HCT116 (cell line): ENCODE results near the gene DLG2. TPM values are rescaled to one million over a fixed set of nuclear protein-coding genes. Genes with fewer than 3 reads are reported as not detected.

Source experiments
- ATAC-seq: fragments of 200-7000 bp; cut with Tn5 transposase; 2 replicates; pipeline ENCODE4 v1.9.1; 2020; ENCODE audit warnings: mild to moderate bottlenecking, moderate library complexity
- BruUV-seq: library from RNA; stranded (reverse); fragments of 400-500 nt; replicated peaks from 2 replicates; lab custom pipeline; 2021; lab: Mats Ljungman, UMichigan
- CTCF ChIA-PET: fragments of 300-600 bp; sonication (Branson Sonifier 250); formaldehyde crosslinking; loops from one replicate; lab custom pipeline; 2021; ENCODE audit warnings: antibody characterized with exemption; lab: Charles Lee
- POLR2A ChIA-PET: fragments of 300-600, 350-600 bp; sonication (Branson Sonifier 250); formaldehyde crosslinking; loops from one replicate; lab custom pipeline; 2021; ENCODE audit warnings: antibody characterized with exemption; lab: Charles Lee
- RAD21 ChIA-PET, 2 experiments: fragments of 300-600 bp; sonication (Branson Sonifier 250); formaldehyde crosslinking; loops; one replicate each; lab custom pipeline; 2023; ENCODE audit warnings: low total read pairs in 2 of 2; ENCODE audit not compliant: uncharacterized antibody in 2 of 2, unreplicated experiment in 2 of 2, low non-redundant PET in 1 of 2; lab: Charles Lee
- DNase-seq: peaks from one replicate; pipeline ENCODE4 v3.0.0-alpha.2; 2010; ENCODE audit warnings: low read depth, low spot score
- H2AFZ ChIP-seq: fragments of 200-600 bp; shearing (Covaris generic), sonication (generic); 2 replicates; pipeline ENCODE4 v1.6.1; 2017; ENCODE audit warnings: low read depth, mixed run types, mixed read lengths, antibody characterized with exemption, low read length; ENCODE audit not compliant: poor library complexity, severe bottlenecking
- H3K27ac ChIP-seq: 2 replicates; pipeline ENCODE4 v1.5.1; 2012; ENCODE audit warnings: low read depth, low read length
- H3K27me3 ChIP-seq: fragments of 200-600 bp; sonication (generic); 2 replicates; pipeline ENCODE4 v1.6.1; 2016; ENCODE audit warnings: mixed run types, low read length, mixed read lengths; ENCODE audit not compliant: insufficient read depth
- H3K36me3 ChIP-seq, 2 experiments: fragments of 200-500 bp in 1 of 2; fragments of 200-600 bp in 1 of 2; sonication (Bioruptor generic) in 1 of 2; sonication (generic) in 1 of 2; 2 replicates each; pipeline versions ENCODE4 v1.5.1 to v1.6.1; 2014 to 2016; ENCODE audit warnings: low read length in 2 of 2, inconsistent platforms in 1 of 2, mixed read lengths in 1 of 2, mixed run types in 1 of 2; ENCODE audit not compliant: insufficient read depth in 2 of 2, control insufficient read depth in 1 of 2
- H3K4me1 ChIP-seq, 2 experiments: fragments of 200-600 bp in 1 of 2; sonication (generic) in 1 of 2; 2 replicates each; pipeline versions ENCODE4 v1.5.1 to v1.6.1; 2012 to 2017; ENCODE audit warnings: low read length in 2 of 2, inconsistent platforms in 1 of 2, mild to moderate bottlenecking in 1 of 2, mixed read lengths in 1 of 2, mixed run types in 1 of 2, moderate library complexity in 1 of 2; ENCODE audit not compliant: insufficient read depth in 2 of 2, control insufficient read depth in 1 of 2
- H3K4me2 ChIP-seq: fragments of 200-600 bp; sonication (generic); 2 replicates; pipeline ENCODE4 v1.6.1; 2017; ENCODE audit warnings: mixed run types, low read length, mixed read lengths
- H3K4me3 ChIP-seq, 2 experiments: fragments of 200-600 bp in 1 of 2; sonication (generic) in 1 of 2; replicated peaks in 1 of 2; 2 replicates each; pipeline ENCODE4 v1.5.1; 2011 to 2016; ENCODE audit warnings: low read length in 2 of 2, control low read depth in 1 of 2, low read depth in 1 of 2, mild to moderate bottlenecking in 1 of 2, mixed read lengths in 1 of 2, mixed run types in 1 of 2
- H3K79me2 ChIP-seq: fragments of 200-600 bp; sonication (generic); 2 replicates; pipeline ENCODE4 v1.6.1; 2017; ENCODE audit warnings: mild to moderate bottlenecking, mixed run types, low read length, moderate library complexity, mixed read lengths; ENCODE audit not compliant: insufficient read depth
- H3K9ac ChIP-seq: fragments of 200-600 bp; sonication (generic); 2 replicates; pipeline ENCODE4 v1.6.1; 2016; ENCODE audit warnings: low read length, mixed read lengths
- H3K9me2 ChIP-seq: fragments of 200-600 bp; sonication (generic), shearing (Covaris generic); 2 replicates; pipeline ENCODE4 v1.6.1; 2017; ENCODE audit warnings: mixed run types, mild to moderate bottlenecking, moderate library complexity; ENCODE audit not compliant: insufficient read depth
- H3K9me3 ChIP-seq, 2 experiments: fragments of 200-500 bp in 1 of 2; fragments of 200-600 bp in 1 of 2; sonication (Bioruptor generic) in 1 of 2; sonication (generic) in 1 of 2; 2 replicates each; pipeline ENCODE4 v1.6.1; 2014 to 2017; ENCODE audit warnings: low read length in 2 of 2, mixed read lengths in 2 of 2, inconsistent platforms in 1 of 2, low read depth in 1 of 2, mild to moderate bottlenecking in 1 of 2, mixed run types in 1 of 2, moderate library complexity in 1 of 2; ENCODE audit not compliant: control insufficient read depth in 1 of 2, insufficient read depth in 1 of 2
- H4K20me1 ChIP-seq: fragments of 200-600 bp; sonication (generic), shearing (Covaris generic); 2 replicates; pipeline ENCODE4 v1.6.1; 2017; ENCODE audit warnings: mixed run types, mild to moderate bottlenecking, moderate library complexity; ENCODE audit not compliant: insufficient read depth
- CEBPB ChIP-seq: IDR thresholded peaks from 2 replicates; pipeline ENCODE4 v1.6.1; 2012; ENCODE audit warnings: low read depth
- EGR1 ChIP-seq: IDR thresholded peaks from 2 replicates; pipeline ENCODE4 v1.6.1; 2012; ENCODE audit warnings: low read depth
- ELF1 ChIP-seq: IDR thresholded peaks from 2 replicates; pipeline ENCODE4 v1.6.1; 2012; ENCODE audit warnings: low read depth, borderline replicate concordance
- EZH2 ChIP-seq: fragments of 200-600 bp; sonication (generic); IDR thresholded peaks from 2 replicates; pipeline ENCODE4 v1.6.1; 2017; ENCODE audit warnings: antibody characterized with exemption, mixed run types
- EZH2phosphoT487 ChIP-seq: fragments of 200-600 bp; IDR thresholded peaks from 2 replicates; pipeline ENCODE4 v1.6.1; 2018; ENCODE audit warnings: antibody characterized with exemption, borderline replicate concordance
- POLR2A ChIP-seq: IDR thresholded peaks from 2 replicates; pipeline ENCODE4 v1.7.0; 2011; ENCODE audit warnings: borderline replicate concordance; ENCODE audit not compliant: insufficient read depth, insufficient read length; ENCODE audit errors: extremely low read depth
- SP1 ChIP-seq: IDR thresholded peaks from 2 replicates; pipeline ENCODE4 v1.6.1; 2012; ENCODE audit warnings: low read depth
- SRF ChIP-seq: IDR thresholded peaks from 2 replicates; pipeline ENCODE4 v1.6.1; 2012; ENCODE audit warnings: low read depth
- YY1 ChIP-seq: IDR thresholded peaks from 2 replicates; pipeline ENCODE4 v1.6.1; 2011; ENCODE audit warnings: low read length, low read depth, moderate library complexity, mild to moderate bottlenecking; ENCODE audit not compliant: insufficient replicate concordance; ENCODE audit errors: extremely low read depth
- ZFX ChIP-seq: fragments of 450-650 bp; IDR thresholded peaks from 2 replicates; pipeline ENCODE4 v1.6.1; 2017
- ZNF274 ChIP-seq: fragments of 200-500 bp; sonication (Bioruptor generic); IDR thresholded peaks from 2 replicates; pipeline ENCODE4 v1.6.1; 2014; ENCODE audit warnings: mild to moderate bottlenecking, low read depth, low read length, inconsistent platforms
- intact Hi-C: fragments of 100-400 bp; cut with micrococcal nuclease; formaldehyde crosslinking; loops from 2 replicates; pipeline ENCODE4 v1.10.0; 2022
- total RNA-seq: library from RNA; stranded (reverse); gene quantifications from one replicate; pipeline ENCODE4 v1.2.1, GENCODE V29; 2021; ENCODE audit not compliant: unreplicated experiment
- TF ChIP-seq, protein P1 (sequence below): IDR thresholded peaks from 2 replicates; pipeline ENCODE4 v1.6.1; 2012; ENCODE audit warnings: low read depth
- TF ChIP-seq, protein P2 (sequence below): IDR thresholded peaks from 2 replicates; pipeline ENCODE4 v1.6.1; 2011; ENCODE audit warnings: mild to moderate bottlenecking, low read length, moderate library complexity; ENCODE audit not compliant: insufficient replicate concordance; ENCODE audit errors: extremely low read depth
- TF ChIP-seq, protein P3 (sequence below), 3 experiments: fragments of 200-600 bp in 1 of 3; sonication (generic) in 1 of 3; IDR thresholded peaks in 2 of 3; conservative IDR thresholded peaks in 1 of 3; 2 replicates each; pipeline ENCODE4 v1.5.1; 2012 to 2017; ENCODE audit warnings: low read depth in 2 of 3, low read length in 2 of 3, antibody characterized with exemption in 1 of 3, borderline replicate concordance in 1 of 3, control low read depth in 1 of 3, mild to moderate bottlenecking in 1 of 3, mixed read lengths in 1 of 3, mixed run types in 1 of 3, moderate library complexity in 1 of 3; ENCODE audit not compliant: insufficient read depth in 1 of 3

The DLG2 gene
- total RNA-seq, 1 experiment from 2014 or later, result 2.4 TPM

DNA sequence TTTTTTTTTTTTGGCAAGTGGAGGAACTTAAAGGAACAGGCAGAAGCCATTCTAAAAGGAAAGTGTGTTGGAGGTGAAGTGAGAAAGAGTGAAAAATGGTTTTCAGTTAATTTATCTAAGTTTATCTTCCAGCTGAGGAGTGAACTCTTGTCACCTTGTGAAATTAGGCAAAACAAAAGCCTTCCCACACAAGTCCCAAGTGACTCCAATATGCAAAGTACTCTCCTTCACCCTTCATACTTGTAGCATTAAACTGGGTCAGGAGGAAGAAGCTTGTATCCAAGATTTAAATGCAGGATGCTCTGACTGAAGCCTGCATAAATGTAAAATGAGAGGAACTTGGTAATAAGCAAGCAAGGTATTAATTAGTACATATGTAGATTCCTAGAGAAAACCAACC lies 796.8 kb downstream of the DLG2 start:
- Histone ChIP-seq H3K27ac (no peak overlapping the region), H3K36me3 (no peaks in the 10 kb centered on the region), H3K9me3 (no peaks in the 10 kb centered on the region), H4K20me1 (no peaks in the 10 kb centered on the region), H3K4me3 (no peak overlapping the region), H2AFZ (no peak overlapping the region), H3K4me2 (no peak overlapping the region), H3K4me1 (no peaks in the 10 kb centered on the region), H3K9ac (no peak overlapping the region), H3K9me2 (no peaks in the 10 kb centered on the region), H3K27me3 (no peaks in the 10 kb centered on the region; the same call in 1 of the 2 replicates), H3K79me2 (no peaks in the 10 kb centered on the region)
- BruUV-seq, result no TSS peak
- ChIA-PET POLR2A (no interaction called here), CTCF (no interaction called here), RAD21 (no interaction called here)
- TF ChIP-seq ZNF274 (no peak), EZH2phosphoT487 (no peak), ELF1 (no peak), CEBPB (no peak), YY1 (no peak), SRF (no peak), EGR1 (no peak), EZH2 (no peak), POLR2A (no peak), ZFX (no peak), SP1 (no peak)
- TF ChIP-seq, protein P1, sequence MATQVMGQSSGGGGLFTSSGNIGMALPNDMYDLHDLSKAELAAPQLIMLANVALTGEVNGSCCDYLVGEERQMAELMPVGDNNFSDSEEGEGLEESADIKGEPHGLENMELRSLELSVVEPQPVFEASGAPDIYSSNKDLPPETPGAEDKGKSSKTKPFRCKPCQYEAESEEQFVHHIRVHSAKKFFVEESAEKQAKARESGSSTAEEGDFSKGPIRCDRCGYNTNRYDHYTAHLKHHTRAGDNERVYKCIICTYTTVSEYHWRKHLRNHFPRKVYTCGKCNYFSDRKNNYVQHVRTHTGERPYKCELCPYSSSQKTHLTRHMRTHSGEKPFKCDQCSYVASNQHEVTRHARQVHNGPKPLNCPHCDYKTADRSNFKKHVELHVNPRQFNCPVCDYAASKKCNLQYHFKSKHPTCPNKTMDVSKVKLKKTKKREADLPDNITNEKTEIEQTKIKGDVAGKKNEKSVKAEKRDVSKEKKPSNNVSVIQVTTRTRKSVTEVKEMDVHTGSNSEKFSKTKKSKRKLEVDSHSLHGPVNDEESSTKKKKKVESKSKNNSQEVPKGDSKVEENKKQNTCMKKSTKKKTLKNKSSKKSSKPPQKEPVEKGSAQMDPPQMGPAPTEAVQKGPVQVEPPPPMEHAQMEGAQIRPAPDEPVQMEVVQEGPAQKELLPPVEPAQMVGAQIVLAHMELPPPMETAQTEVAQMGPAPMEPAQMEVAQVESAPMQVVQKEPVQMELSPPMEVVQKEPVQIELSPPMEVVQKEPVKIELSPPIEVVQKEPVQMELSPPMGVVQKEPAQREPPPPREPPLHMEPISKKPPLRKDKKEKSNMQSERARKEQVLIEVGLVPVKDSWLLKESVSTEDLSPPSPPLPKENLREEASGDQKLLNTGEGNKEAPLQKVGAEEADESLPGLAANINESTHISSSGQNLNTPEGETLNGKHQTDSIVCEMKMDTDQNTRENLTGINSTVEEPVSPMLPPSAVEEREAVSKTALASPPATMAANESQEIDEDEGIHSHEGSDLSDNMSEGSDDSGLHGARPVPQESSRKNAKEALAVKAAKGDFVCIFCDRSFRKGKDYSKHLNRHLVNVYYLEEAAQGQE, result no peak
- TF ChIP-seq, protein P2, sequence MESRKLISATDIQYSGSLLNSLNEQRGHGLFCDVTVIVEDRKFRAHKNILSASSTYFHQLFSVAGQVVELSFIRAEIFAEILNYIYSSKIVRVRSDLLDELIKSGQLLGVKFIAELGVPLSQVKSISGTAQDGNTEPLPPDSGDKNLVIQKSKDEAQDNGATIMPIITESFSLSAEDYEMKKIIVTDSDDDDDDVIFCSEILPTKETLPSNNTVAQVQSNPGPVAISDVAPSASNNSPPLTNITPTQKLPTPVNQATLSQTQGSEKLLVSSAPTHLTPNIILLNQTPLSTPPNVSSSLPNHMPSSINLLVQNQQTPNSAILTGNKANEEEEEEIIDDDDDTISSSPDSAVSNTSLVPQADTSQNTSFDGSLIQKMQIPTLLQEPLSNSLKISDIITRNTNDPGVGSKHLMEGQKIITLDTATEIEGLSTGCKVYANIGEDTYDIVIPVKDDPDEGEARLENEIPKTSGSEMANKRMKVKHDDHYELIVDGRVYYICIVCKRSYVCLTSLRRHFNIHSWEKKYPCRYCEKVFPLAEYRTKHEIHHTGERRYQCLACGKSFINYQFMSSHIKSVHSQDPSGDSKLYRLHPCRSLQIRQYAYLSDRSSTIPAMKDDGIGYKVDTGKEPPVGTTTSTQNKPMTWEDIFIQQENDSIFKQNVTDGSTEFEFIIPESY, result no peak
- TF ChIP-seq, protein P3, sequence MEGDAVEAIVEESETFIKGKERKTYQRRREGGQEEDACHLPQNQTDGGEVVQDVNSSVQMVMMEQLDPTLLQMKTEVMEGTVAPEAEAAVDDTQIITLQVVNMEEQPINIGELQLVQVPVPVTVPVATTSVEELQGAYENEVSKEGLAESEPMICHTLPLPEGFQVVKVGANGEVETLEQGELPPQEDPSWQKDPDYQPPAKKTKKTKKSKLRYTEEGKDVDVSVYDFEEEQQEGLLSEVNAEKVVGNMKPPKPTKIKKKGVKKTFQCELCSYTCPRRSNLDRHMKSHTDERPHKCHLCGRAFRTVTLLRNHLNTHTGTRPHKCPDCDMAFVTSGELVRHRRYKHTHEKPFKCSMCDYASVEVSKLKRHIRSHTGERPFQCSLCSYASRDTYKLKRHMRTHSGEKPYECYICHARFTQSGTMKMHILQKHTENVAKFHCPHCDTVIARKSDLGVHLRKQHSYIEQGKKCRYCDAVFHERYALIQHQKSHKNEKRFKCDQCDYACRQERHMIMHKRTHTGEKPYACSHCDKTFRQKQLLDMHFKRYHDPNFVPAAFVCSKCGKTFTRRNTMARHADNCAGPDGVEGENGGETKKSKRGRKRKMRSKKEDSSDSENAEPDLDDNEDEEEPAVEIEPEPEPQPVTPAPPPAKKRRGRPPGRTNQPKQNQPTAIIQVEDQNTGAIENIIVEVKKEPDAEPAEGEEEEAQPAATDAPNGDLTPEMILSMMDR (IDR thresholded peaks at IDR 0.05 in 2 of 3, conservative IDR thresholded peaks at IDR 0.05 in 1 of 3; ENCODE audit: borderline replicate concordance in 1 of 3, insufficient read depth in 1 of 3, low read depth in 2 of 3, low read length in 2 of 3), result no peak
- ATAC-seq (no peak), DNase-seq (no peak)
- intact Hi-C loops, result no loop called here
